Urinary bladder (tissue), 4 donors: ENCODE data around the gene TRRAP. TPM values are rescaled to one million over a fixed set of nuclear protein-coding genes. Genes with fewer than 3 reads are reported as not detected.

Experiments used
- DNase-seq: peaks from one replicate; pipeline ENCODE4 v3.0.0-alpha.2; 2015; ENCODE audit errors: extremely low spot score
- H3K27ac ChIP-seq: one replicate; pipeline ENCODE4 v1.5.1; 2013; ENCODE audit warnings: low read depth, mild to moderate bottlenecking, moderate library complexity
- H3K36me3 ChIP-seq: one replicate; pipeline ENCODE4 v1.6.1; 2013; ENCODE audit warnings: mild to moderate bottlenecking, moderate library complexity; ENCODE audit not compliant: insufficient read depth
- H3K4me1 ChIP-seq: one replicate; pipeline ENCODE4 v1.6.1; 2013; ENCODE audit warnings: mild to moderate bottlenecking, moderate library complexity; ENCODE audit not compliant: insufficient read depth
- H3K4me3 ChIP-seq: one replicate; pipeline ENCODE4 v1.5.1; 2013; ENCODE audit warnings: low read depth, low read length
- WGBS: extraction: QIAGEN DNeasy Blood & Tissue Kit; methylation state at CpG from one replicate; pipeline ENCODE4 v1.1.7; 2013; 5-methylcytosine and 5-hydroxymethylcytosine counted together
- polyA plus RNA-seq: library from polyadenylated mRNA; stranded (reverse); fragments of 200-250 nt; gene quantifications from one replicate; pipeline ENCODE4 v1.2.3, GENCODE V29; 2013
- total RNA-seq: library from RNA; depleted of rRNA; stranded (reverse); fragments of >200 nt; gene quantifications from one replicate; pipeline ENCODE4 v1.2.3, GENCODE V29; 2014
- donor health status: healthy with polysubstance abuse.
- donor health status: healthy.

Gene TRRAP
- total and polyA plus RNA-seq, 2 donors: 14.2 to 35.6 TPM

DNA sequence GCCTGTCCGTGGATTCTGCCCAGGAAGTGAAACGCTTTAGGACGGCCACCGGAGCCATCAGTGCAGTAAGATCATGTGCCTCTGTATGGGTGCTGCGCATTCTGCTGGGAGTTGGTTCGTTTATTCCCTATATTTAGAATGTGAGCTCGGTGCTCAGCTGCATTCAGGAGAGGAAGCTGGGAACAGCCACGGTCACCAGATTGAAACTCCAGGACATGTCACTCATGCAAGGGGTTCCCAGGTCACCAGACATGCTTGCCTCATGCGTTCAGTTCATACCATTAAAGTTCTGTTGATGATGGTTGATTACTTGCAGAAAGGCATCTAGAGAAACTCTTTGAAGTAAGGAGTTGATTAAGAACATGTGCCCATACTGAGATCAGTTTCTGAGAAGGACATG lies 78.1 kb downstream of the TRRAP start:
- Histone ChIP-seq H3K36me3 (peaks cover 7% of the 10 kb centered on the region), H3K4me1 (no peaks in the 10 kb centered on the region), H3K27ac (no peak overlapping the region), H3K4me3 (no peak overlapping the region)
- WGBS: 84% methylated on average over 9 of the region's 9 CpGs
- no peak for DNase-seq

DNA sequence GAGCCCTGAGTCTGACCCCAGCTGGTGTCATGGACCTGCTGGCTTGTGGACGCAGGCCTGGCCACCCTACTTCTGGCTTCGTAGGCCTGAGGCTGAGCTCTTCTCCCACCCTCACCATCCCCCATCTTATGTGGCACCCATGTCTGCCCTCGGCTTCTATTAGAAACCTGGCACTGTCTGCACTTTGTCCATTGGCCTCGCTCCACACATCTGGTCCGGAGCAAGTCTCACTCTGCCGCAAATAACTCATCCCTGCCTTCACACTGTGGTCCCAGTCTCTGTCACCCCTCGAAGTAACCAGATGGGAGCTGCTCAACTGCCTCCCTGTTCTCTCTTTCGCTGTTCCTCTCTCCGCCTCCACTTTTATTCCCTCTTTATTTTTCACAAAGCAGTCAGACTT lies 78.6 kb downstream of the TRRAP start:
- no peak overlapping the region for H3K4me3 ChIP-seq
- peaks cover 7% of the 10 kb centered on the region for H3K36me3 ChIP-seq
- no peak for DNase-seq
- no peak overlapping the region for H3K27ac ChIP-seq
- no peaks in the 10 kb centered on the region for H3K4me1 ChIP-seq
- WGBS: 84% methylated on average over 9 of the region's 9 CpGs

DNA sequence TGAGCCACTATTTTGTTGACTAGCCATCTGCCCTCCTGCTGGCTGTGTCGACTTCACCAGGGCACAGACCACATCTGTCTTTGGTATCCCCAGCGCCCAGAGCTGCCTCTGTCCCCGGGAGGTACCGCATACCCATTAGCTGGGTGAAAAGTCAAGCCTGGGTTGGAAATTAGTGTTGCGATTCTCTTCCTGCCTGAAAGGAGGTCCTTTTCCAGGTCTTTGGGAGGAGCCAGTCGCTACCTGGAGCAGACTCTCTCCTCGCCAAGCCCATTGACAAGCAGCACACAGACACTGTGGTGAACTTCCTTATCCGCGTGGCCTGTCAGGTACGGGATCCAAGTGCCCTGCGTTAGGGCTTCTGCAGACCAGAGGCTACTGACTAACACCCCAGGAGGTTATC lies 79.4 kb downstream of the TRRAP start:
- Histone ChIP-seq H3K36me3 (peaks cover 7% of the 10 kb centered on the region), H3K4me3 (no peak overlapping the region), H3K4me1 (no peaks in the 10 kb centered on the region), H3K27ac (no peak overlapping the region)
- DNase-seq: no peak
- 96% methylated on average over 11 of the region's 11 CpGs for WGBS

DNA sequence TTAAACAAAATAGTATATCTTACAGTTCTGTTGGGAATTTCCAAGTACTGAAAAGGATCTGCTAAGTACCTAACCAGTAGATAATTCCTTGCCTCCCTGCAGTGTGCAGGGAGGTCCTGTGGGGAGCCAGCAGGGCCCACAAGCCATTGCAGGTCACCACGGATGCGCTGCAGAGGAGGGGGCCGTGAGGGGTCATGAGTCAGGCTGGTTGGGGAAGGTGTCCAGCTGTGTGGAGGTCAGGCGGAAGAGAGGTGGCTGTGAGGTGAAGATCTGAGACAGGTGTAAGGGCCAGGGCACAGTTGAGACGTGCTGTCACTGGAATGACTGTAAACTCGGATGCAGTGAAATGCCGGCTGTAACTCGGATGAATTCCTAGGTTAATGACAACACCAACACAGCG lies 80.6 kb downstream of the TRRAP start:
- WGBS: 91% methylated on average over 9 of the region's 9 CpGs
- Histone ChIP-seq H3K4me1 (no peaks in the 10 kb centered on the region), H3K4me3 (no peak overlapping the region), H3K27ac (no peak overlapping the region), H3K36me3 (peaks cover 7% of the 10 kb centered on the region)
- DNase-seq: no peak

DNA sequence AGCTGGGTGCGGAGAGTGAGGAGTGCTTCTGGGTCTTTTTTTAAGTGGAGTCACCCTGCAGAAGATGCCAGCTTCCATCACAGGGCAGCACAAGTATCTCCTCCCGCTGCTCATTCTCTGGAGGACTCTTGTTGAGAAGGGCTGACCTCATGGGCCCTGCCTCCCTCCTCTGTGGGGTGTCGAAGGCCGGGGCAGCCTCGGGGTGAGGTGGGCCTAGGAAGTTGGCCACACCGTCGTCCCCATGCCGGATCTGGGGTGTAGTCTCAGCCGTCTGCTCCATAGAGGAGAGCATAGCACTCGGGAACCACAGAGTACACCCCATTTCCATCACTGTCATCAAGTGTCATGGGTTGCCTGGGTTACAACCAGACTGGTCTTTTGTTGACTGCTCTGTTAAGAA lies 85.0 kb downstream of the TRRAP start:
- no peaks in the 10 kb centered on the region for H3K4me1 ChIP-seq
- 95% methylated on average over 10 of the region's 10 CpGs for WGBS
- peaks cover 3% of the 10 kb centered on the region for H3K36me3 ChIP-seq
- DNase-seq: no peak
- no peak overlapping the region for H3K4me3 ChIP-seq
- no peak overlapping the region for H3K27ac ChIP-seq

DNA sequence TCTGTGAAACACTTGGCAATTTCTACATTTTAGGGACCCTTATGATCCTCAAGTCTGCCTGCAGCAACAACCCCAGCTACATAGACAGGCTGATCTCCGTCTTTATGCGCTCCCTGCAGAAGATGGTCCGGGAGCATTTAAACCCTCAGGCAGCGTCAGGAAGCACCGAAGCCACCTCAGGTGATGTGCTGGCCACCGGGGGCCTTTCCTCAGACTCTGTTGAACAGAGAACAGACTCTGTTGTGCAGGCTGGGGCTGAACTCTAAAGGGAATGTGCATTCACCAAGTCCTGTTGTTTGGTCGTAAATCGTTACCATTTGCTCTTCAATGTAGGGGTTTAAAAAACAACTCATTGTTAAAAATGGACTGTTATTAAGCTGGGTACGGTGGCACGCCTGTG lies 86.3 kb downstream of the TRRAP start:
- peaks cover 3% of the 10 kb centered on the region for H3K36me3 ChIP-seq
- no peak for DNase-seq
- no peaks in the 10 kb centered on the region for H3K4me1 ChIP-seq
- no peak overlapping the region for H3K4me3 ChIP-seq
- no peak overlapping the region for H3K27ac ChIP-seq
- 94% methylated on average over 10 of the region's 10 CpGs for WGBS

DNA sequence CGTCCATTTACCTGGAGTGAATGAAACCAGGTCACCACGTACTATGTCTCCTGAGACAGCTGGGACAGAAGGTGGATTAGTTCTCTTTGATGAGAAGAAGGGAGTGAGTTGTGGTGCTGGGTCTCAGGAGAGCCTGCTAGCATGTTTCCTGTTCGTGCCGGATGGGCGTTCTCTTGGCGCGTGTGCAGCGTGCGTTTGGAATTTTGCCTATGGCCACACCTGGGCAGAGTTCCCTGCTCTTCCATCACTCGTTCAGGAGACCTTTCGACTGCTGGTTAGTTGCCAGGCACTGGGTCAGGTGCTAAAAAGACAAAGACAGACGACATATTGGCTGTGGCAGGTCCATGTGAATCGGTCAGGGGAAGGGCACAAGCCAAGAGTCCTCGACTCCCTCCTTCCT lies 90.3 kb downstream of the TRRAP start:
- Histone ChIP-seq H3K27ac (no peak overlapping the region), H3K4me3 (no peak overlapping the region), H3K36me3 (peaks cover 8% of the 10 kb centered on the region), H3K4me1 (no peaks in the 10 kb centered on the region)
- no peak for DNase-seq
- WGBS: 90% methylated on average over 14 of the region's 14 CpGs

DNA sequence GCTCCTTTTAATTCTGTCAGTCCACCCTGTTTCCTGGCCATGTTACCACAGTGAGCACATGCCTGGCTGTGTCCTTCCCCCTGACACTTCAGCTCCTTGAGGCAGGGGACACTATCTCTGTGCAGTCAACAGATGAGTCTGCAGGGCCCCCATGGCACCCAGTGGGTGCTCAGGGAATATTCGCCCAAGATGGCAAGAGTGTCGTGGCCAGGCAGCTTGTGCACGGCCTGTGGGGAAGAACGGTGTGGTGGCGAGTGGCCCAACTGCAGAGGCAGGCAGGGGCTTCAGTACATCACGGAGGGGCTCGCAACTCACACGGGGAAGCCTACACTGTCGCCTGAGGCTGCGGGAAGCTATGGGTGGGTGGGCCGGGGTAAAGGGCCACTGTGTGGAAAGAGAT lies 91.1 kb downstream of the TRRAP start:
- Histone ChIP-seq H3K36me3 (peaks cover 8% of the 10 kb centered on the region), H3K4me3 (no peak overlapping the region), H3K27ac (no peak overlapping the region), H3K4me1 (no peaks in the 10 kb centered on the region)
- no peak for DNase-seq
- 94% methylated on average over 11 of the region's 11 CpGs for WGBS

DNA sequence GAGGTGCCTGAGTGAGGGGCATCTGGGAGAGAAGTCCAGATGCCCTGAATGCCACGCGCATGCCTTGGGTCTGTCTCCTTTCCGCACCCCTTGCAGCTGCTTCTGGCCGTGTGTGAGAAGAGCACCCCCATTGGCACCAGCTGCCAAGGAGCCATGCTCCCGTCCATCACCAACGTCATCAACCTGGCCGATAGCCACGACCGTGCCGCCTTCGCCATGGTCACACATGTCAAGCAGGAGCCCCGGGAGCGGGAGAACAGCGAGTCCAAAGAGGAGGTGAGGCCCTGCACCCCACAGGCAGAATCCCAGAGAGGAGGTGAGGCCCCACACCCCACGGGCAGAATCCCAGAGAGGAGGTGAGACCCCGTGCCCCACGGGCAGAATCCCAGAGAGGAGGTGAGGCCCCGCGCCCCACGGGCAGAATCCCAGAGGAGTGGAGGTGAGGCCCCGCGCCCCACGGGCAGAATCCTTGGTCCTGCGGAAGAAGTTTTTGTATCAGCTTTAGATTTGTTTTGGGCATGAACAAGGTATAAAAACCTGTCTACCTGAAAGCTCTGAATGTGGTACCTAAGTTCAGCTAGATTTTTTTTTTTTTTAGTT lies 91.8 kb downstream of the TRRAP start:
- H3K4me1 ChIP-seq: no peaks in the 10 kb centered on the region
- WGBS: 95% methylated on average over 24 of the region's 24 CpGs
- H3K27ac ChIP-seq: no peak overlapping the region
- DNase-seq: no peak
- H3K4me3 ChIP-seq: no peak overlapping the region
- peaks cover 5% of the 10 kb centered on the region for H3K36me3 ChIP-seq

DNA sequence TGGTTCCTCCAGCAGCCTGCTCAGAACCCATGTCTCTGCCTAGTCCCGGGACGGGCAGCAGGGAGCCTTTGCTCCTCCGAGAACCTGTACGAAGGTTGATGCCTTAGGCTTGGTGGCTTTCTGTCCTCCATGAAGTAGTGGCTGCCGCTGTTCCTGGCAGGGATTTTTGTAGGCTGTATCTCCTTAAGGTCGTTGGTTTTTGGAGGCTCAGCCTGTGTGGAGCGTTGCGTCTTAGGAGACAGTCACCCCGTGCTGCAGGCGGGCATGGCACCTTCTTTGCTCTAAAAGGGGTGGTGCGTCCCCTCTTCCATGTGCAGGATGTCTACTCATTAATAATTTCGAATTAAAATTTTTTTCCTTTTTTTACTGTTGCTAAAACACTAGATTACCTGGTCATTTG lies 92.5 kb downstream of the TRRAP start:
- no peak for DNase-seq
- Histone ChIP-seq H3K4me1 (no peaks in the 10 kb centered on the region), H3K27ac (no peak overlapping the region), H3K4me3 (no peak overlapping the region), H3K36me3 (peaks cover 5% of the 10 kb centered on the region)
- 94% methylated on average over 12 of the region's 12 CpGs for WGBS

DNA sequence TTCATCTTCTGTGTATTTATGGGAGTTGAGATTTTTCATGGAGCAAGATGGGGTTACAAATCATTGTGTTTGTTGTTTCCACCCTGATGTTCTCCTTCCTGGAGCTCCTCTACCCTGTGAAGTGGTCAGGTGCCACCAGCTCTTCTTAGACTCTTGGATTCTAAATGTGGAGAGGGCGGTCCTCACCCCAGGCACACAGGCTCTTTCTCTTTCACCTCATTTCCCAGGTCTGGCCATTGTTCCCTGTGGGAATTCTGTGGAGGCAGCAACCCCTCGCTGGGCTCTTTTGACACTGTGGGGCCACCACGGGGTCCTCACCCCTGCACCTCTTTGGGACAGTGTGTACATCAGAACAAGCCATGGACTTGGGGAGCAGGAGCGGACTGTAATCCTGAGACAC lies 95.9 kb downstream of the TRRAP start:
- Histone ChIP-seq H3K27ac (no peak overlapping the region), H3K4me1 (no peaks in the 10 kb centered on the region), H3K4me3 (no peak overlapping the region), H3K36me3 (peaks cover 11% of the 10 kb centered on the region)
- WGBS: 96% methylated on average over 4 of the region's 4 CpGs
- no peak for DNase-seq

DNA sequence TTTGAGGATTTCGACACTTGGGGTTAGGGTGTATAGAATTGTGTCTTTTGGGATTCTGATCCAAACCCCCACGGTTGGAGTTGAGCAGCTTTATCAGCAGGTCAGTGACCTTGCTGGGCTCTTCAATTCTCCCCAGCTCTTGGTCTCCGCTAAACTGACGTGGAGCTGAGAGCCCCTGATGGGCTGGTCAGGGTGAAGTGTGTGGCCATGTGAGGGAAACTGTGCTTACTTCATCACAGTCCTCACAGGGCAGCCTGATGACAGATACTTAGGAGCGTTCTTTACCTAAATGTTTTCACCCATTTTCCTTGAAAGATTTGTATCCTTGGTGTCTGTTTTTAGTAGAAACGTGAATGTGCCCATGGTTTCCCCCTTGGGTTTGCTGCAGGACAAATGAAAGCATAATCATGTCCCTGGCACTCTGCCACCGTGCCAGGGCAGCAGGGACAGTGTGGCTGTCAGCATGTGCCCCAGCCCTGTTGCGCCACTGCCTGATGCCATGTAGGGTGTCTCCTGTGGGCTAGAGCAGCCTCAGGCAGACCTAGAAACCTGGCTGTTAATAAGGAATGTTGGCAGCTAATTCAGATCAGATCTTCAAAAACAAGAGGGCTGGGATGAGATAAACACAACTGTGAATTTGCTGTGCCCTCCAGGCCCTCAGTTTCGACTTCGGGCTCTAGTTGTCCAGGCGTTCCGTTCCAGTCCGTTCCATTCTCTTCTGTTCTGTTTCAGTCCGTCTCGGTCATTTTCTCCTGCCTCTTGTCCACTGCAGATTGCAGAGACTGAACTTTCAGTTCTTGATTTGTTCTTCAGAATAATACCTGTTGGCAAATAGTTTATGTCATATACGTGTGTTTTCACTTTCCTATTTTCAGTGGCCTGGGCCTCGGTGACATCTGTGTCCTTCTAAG lies 96.8 kb downstream of the TRRAP start:
- H3K27ac ChIP-seq: no peak overlapping the region

DNA sequence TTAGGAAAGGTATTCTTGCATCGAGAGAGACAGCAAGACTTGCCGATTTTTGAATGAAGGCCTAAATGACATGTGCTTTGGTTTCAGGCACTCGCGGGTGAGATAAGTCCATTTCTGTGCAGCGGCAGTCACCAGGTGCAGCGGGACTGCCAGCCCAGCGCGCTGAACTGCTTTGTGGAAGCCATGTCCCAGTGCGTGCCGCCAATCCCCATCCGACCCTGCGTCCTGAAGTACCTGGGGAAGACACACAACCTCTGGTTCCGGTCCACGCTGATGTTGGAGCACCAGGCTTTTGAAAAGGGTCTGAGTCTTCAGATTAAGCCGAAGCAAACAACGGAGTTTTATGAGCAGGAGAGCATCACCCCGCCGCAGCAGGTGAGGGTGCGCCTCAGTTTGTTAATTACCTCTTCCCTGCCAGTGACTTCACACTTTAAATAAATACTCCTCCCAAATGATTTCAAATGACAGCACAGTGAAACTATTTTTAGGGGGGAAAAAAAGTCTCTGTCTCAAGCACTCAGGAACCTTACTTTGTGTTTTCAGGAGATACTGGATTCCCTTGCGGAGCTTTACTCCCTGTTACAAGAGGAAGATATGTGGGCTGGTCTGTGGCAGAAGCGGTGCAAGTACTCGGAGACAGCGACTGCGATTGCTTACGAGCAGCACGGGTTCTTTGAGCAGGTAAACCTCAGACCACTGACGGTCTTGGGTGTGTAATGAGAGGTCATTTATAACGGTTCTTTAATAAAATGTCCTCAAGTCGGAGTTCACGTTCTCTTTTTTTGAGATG lies 98.3 kb downstream of the TRRAP start:
- Histone ChIP-seq H3K4me1 (no peaks in the 10 kb centered on the region), H3K27ac (no peak overlapping the region), H3K4me3 (no peak overlapping the region), H3K36me3 (peaks cover 6% of the 10 kb centered on the region)
- DNase-seq: no peak
- 96% methylated on average over 30 of the region's 30 CpGs for WGBS

More for the DNA sequence above, 96.8 kb downstream of the TRRAP start:
- Histone ChIP-seq H3K4me1 (no peaks in the 10 kb centered on the region), H3K36me3 (peaks cover 10% of the 10 kb centered on the region), H3K4me3 (no peak overlapping the region)
- no peak for DNase-seq
- WGBS: 89% methylated on average over 17 of the region's 17 CpGs

DNA sequence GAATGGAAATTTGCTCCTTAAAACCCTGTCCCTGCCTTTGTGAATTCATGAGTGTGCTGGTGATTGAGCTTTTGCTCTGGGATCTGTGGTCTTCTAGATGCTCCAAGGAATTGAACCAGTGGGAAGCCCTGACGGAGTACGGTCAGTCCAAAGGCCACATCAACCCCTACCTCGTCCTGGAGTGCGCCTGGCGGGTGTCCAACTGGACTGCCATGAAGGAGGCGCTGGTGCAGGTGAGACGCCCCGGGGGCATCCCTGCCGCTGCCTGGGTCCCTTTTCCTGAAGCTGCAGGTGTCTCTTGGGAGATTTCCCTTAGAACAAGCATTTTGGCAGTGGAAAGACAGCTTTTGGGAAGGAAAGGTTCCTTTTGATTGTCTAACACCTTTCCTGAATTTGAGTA lies 100.3 kb downstream of the TRRAP start:
- H3K36me3 ChIP-seq: peaks cover 6% of the 10 kb centered on the region

More for the DNA sequence above, 100.3 kb downstream of the TRRAP start:
- H3K4me1 ChIP-seq: no peaks in the 10 kb centered on the region
- 95% methylated on average over 9 of the region's 9 CpGs for WGBS
- no peak for DNase-seq
- no peak overlapping the region for H3K27ac ChIP-seq
- H3K4me3 ChIP-seq: no peak overlapping the region
